ENCODE results near the gene ANKS1B.
"Not testable (repeated sequence)": the region's sequence is repeated elsewhere in the genome, so short reads cannot be mapped to it uniquely, and the experiment has no call there.

ANKS1B gene

DNA sequence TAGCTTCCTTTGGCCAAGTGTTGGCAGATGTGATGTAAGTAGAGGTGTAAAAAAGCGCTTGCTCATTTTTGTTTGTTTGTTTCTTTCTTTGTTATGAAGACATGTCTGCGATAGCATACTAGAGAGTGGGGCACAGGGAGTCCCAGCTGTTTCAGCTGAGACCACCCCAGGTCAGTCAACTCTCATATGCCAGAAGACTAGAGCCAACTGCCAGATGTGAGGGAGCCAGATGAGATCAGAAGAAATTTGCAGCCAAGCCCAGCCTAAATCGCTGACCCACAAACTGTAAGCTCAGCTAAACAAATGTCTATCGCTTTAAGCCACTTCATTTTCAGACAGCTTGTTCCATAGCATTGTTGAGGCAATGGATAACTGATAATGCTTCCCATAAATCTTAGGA is 942.5 kb downstream of the ANKS1B start:
- TF ChIP-seq, protein P1, sequence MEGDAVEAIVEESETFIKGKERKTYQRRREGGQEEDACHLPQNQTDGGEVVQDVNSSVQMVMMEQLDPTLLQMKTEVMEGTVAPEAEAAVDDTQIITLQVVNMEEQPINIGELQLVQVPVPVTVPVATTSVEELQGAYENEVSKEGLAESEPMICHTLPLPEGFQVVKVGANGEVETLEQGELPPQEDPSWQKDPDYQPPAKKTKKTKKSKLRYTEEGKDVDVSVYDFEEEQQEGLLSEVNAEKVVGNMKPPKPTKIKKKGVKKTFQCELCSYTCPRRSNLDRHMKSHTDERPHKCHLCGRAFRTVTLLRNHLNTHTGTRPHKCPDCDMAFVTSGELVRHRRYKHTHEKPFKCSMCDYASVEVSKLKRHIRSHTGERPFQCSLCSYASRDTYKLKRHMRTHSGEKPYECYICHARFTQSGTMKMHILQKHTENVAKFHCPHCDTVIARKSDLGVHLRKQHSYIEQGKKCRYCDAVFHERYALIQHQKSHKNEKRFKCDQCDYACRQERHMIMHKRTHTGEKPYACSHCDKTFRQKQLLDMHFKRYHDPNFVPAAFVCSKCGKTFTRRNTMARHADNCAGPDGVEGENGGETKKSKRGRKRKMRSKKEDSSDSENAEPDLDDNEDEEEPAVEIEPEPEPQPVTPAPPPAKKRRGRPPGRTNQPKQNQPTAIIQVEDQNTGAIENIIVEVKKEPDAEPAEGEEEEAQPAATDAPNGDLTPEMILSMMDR (IDR thresholded peaks at IDR 0.05; ENCODE audit: control insufficient read depth, insufficient read depth, low read depth, low read length, missing control alignments): no peak
- no peak for DNase-seq (ENCODE audit: low read depth)

GRCh38 chr12:99039367-99040120 is 945.2 kb downstream of the ANKS1B start:
- TF ChIP-seq, protein P1 (IDR thresholded peaks at IDR 0.05; ENCODE audit: control insufficient read depth, insufficient read depth, low read depth, low read length, missing control alignments): no peak
- H3K4me3 ChIP-seq (ENCODE audit: control insufficient read depth, low read depth, low read length): no peak overlapping the region
- DNase-seq (ENCODE audit: low read depth): no peak

More for the DNA sequence above, 942.5 kb downstream of the ANKS1B start:
- no peak overlapping the region for H3K4me3 ChIP-seq (ENCODE audit: control insufficient read depth, low read depth, low read length)

- no peak for DNase-seq (ENCODE audit: low read depth)
- no peak overlapping the region for H3K4me3 ChIP-seq (ENCODE audit: control insufficient read depth, low read depth, low read length)
- TF ChIP-seq, protein P1 (IDR thresholded peaks at IDR 0.05; ENCODE audit: control insufficient read depth, insufficient read depth, low read depth, low read length, missing control alignments): no peak
Observed at GRCh38 chr12:99036566-99036965, 948.2 kb downstream of the ANKS1B start.

- DNase-seq (ENCODE audit: low read depth): no peak
- H3K4me3 ChIP-seq (ENCODE audit: control insufficient read depth, low read depth, low read length): no peak overlapping the region
Observed at GRCh38 chr12:99035803-99036202, 948.9 kb downstream of the ANKS1B start.

DNA sequence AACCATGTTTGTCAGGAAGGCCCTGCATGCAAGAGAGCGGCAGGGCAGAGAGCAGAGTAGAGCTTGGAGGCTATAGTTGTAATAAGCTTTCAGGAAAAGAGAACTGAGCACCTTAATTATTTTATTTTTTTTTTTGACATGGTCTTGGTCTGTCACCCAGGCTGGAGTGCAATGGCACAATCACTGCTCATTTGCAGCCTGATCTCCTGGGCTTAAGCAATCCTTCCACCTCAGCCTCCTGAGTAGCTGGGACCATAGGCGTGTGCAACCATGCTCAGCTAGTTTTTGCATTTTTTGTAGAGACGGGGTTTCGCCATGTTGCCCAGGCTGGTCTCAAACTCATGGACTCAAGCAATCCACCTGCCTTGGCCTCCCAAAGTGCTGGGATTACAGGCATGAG is 950.5 kb downstream of the ANKS1B start:
- not testable (repeated sequence) for DNase-seq (ENCODE audit: low read depth); H3K4me3 ChIP-seq (ENCODE audit: control insufficient read depth, low read depth, low read length)

More at GRCh38 chr12:99035803-99036202, 948.9 kb downstream of the ANKS1B start:
- TF ChIP-seq, protein P1 (IDR thresholded peaks at IDR 0.05; ENCODE audit: control insufficient read depth, insufficient read depth, low read depth, low read length, missing control alignments): no peak

DNA sequence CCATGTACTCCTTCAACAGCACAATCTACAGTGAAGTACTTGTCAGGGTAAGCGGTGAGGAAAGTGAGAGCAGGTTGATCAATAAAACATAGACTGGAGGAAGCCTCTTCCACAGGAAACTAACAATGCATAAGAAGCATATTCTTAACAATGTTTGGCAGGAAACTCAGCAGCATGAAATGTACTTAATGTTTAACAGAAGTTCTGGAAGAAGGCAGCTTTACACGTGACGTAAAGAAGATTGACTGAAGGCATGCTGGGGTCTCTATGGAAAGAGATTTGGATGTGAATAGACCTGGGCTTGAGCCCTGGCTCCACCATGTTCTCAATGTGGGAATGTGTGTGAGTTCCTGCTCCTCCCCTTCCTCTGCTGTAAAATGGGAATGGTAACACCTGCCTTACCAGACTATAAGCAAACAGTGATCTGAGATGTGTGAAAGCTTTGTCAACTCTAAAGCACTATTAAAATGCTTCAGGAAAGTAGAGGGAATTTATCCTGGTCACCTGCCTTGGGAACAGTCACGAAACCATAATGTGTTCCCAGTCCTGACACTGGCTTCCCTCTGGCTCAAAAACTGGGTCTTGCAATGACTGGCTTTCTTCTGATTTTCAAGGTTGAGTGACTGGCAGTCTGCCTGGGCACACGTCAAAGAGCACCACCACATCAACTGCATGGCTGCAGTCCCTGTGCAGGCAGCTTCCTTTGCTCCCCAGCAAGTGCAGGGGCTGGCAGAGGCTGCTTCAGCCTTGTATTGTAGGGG is 955.0 kb downstream of the ANKS1B start:
- no peak overlapping the region for H3K4me3 ChIP-seq (ENCODE audit: control insufficient read depth, low read depth, low read length)
- TF ChIP-seq, protein P1 (IDR thresholded peaks at IDR 0.05; ENCODE audit: control insufficient read depth, insufficient read depth, low read depth, low read length, missing control alignments): no peak
- DNase-seq (ENCODE audit: low read depth): no peak

DNA sequence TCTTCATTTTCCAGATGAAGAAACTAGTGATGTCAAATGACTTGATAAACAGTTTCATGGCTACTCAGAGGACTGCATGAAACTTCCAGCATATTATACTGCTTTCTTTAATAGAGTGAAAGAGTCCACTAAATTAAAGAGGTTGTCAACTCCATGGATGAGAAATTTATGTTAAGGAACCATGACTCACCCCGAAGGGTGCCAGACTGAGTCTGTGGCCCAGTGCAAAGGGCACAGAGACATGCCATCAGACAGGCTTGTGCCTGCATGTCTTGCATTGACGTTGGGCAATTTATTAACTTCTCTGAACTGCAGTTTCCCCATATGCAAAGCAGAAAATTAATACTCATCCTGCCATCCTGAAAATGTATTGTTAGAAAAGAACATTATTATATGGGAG is 957.3 kb downstream of the ANKS1B start:
- no peak overlapping the region for H3K4me3 ChIP-seq (ENCODE audit: control insufficient read depth, low read depth, low read length)
- TF ChIP-seq, protein P1 (IDR thresholded peaks at IDR 0.05; ENCODE audit: control insufficient read depth, insufficient read depth, low read depth, low read length, missing control alignments): no peak
- no peak for DNase-seq (ENCODE audit: low read depth)

Data from AG09309 (cell line).